Karpas-422 (cell line): ENCODE measurements around the gene CHMP2A. TPM values are rescaled to one million over a fixed set of nuclear protein-coding genes. Genes with fewer than 3 reads are reported as not detected.

Source experiments
- DNase-seq: peaks from one replicate; pipeline ENCODE4 v3.0.0-alpha.2; 2015
- H2AFZ ChIP-seq: fragments of 200-600 bp; sonication (generic); 2 replicates; pipeline ENCODE4 v1.6.1; 2014; ENCODE audit warnings: antibody characterized with exemption, low read length, mixed read lengths
- H3K27ac ChIP-seq: fragments of 200-600 bp; sonication (generic); 2 replicates; pipeline ENCODE4 v1.5.1; 2014; ENCODE audit warnings: mild to moderate bottlenecking, low read length, moderate library complexity
- H3K27me3 ChIP-seq: fragments of 200-600 bp; sonication (generic); 2 replicates; pipeline ENCODE4 v1.6.1; 2014; ENCODE audit warnings: low read length, mixed read lengths
- H3K36me3 ChIP-seq: fragments of 200-600 bp; sonication (generic); 2 replicates; pipeline ENCODE4 v1.6.1; 2014; ENCODE audit warnings: low read length, mixed read lengths; ENCODE audit not compliant: insufficient read depth
- H3K4me1 ChIP-seq: fragments of 200-600 bp; sonication (generic); 2 replicates; pipeline ENCODE4 v1.6.1; 2014; ENCODE audit warnings: mild to moderate bottlenecking, low read length, mixed read lengths
- H3K4me2 ChIP-seq: fragments of 200-600 bp; sonication (generic); 2 replicates; pipeline ENCODE4 v1.6.1; 2014; ENCODE audit warnings: low read length, low read depth, mild to moderate bottlenecking; ENCODE audit not compliant: poor library complexity, severe bottlenecking
- H3K4me3 ChIP-seq: fragments of 200-600 bp; sonication (generic); 2 replicates; pipeline ENCODE4 v1.5.1; 2014; ENCODE audit warnings: mild to moderate bottlenecking, antibody characterized with exemption, low read length, mixed read lengths
- H3K79me2 ChIP-seq: fragments of 200-600 bp; sonication (generic); 2 replicates; pipeline ENCODE4 v1.6.1; 2014; ENCODE audit warnings: mild to moderate bottlenecking, low read length, mixed read lengths
- H3K9ac ChIP-seq: fragments of 200-600 bp; sonication (generic); 2 replicates; pipeline ENCODE4 v1.6.0; 2014; ENCODE audit warnings: low read length
- H3K9me2 ChIP-seq: fragments of 200-600 bp; sonication (generic), shearing (Covaris generic); replicated peaks from 2 replicates; pipeline ENCODE4 v1.6.0; 2014; ENCODE audit warnings: mild to moderate bottlenecking, low read length, moderate library complexity; ENCODE audit not compliant: insufficient read depth
- H3K9me3 ChIP-seq: fragments of 300-700, 200-600 bp; sonication (generic); 2 replicates; pipeline ENCODE4 v1.6.1; 2014; ENCODE audit warnings: low read length, mixed read lengths
- H4K20me1 ChIP-seq: fragments of 200-600 bp; sonication (generic); 2 replicates; pipeline ENCODE4 v1.6.1; 2014; ENCODE audit warnings: mild to moderate bottlenecking, antibody characterized with exemption, low read length, low read depth; ENCODE audit not compliant: insufficient read depth
- total RNA-seq: library from RNA; depleted of rRNA; stranded (reverse); fragments of >200 nt; shearing (Covaris generic); gene quantifications from 2 replicates; pipeline ENCODE4 v1.2.3, GENCODE V29; 2014; ENCODE audit warnings: low replicate concordance

CHMP2A gene
- total RNA-seq, 1 experiment from 2014 or later = 54.2 TPM

DNA sequence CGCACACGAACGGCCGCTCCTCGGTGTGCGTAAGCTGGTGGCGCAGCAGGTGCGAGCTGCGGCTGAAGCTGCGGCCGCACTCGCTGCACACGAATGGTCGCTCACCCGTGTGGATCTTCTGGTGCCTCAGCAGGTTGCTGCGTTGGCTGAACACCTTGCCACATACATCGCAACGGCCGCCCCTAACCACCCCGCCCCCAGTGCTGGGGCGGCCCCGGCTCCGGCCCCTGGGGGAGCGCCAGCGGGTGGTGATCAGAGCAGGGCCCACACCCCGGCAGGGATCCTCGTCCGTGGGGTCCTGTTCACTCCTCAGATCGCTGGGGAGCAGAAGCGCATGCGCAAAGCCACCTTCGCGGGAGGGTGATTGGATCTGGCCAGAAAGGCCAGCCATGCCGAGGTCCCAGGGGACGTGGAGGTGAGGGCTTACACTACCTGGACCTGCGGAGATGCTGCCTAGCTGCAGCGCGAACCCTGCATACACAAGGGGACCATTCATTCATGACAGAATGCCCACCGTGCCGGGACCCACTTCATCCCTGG, 8.2 kb upstream of the CHMP2A start:
- Histone ChIP-seq H4K20me1 (no peaks in the 10 kb centered on the region), H3K27me3 (no peaks in the 10 kb centered on the region), H3K4me1 (peaks cover 46% of the 10 kb centered on the region), H3K4me2 (peak overlapping the region; percentile 75), H3K27ac (peak overlapping the region; percentile 53), H3K36me3 (no peaks in the 10 kb centered on the region), H2AFZ (no peak overlapping the region; the same call in 1 of the 2 replicates), H3K79me2 (peaks cover 4% of the 10 kb centered on the region), H3K9me3 (no peaks in the 10 kb centered on the region), H3K9ac (peak overlapping the region; percentile 74), H3K9me2 (no peaks in the 10 kb centered on the region), H3K4me3 (peak overlapping the region; percentile 60; the same call in 1 of the 2 replicates)
- peak; percentile 76 for DNase-seq

DNA sequence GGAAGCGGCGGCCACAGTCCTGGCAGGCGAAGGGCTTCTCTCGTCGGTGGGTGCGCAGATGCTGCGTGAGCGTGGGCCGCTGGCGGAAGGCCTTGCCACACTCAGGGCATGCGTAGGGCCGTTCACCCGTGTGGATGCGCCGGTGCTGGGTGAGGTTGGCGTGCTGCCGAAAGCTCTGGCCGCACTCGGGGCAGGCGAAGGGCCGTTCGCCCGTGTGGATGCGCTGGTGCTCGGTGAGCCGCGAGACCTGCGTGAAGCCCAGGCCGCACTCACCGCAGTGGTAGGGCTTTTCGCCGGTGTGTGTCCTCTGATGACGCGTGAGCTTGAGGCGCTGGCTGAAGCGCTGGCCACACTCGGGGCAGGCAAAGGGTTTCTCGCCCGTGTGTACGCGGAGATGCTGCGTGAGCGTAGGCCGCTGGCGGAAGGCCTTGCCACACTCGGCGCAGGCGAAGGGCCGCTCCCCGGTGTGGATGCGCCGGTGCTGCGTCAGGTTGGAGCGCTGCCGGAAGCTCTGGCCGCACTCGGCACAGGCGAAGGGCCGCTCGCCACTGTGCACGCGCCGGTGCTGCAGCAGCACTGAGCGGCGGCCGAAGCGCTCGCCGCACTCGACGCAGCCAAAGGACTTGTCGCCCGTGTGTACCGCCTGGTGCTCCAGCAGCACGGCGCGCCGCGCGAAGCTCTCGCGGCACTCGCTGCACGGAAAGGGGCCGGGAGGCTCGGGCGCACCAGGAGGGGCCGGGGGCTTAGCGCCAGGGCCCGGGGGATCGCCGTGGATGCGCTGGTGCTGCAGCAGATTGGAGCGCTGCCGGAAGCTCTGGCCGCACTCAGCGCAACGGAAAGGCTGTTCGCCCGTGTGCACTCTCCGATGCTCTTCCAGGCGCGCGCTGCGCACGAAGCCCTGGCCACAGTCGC, 7.5 kb upstream of the CHMP2A start:
- DNase-seq = peak; percentile 75
- Histone ChIP-seq H3K36me3 (no peaks in the 10 kb centered on the region), H2AFZ (no peak overlapping the region; the same call in 1 of the 2 replicates), H3K79me2 (peaks cover 11% of the 10 kb centered on the region), H3K9me3 (no peaks in the 10 kb centered on the region), H3K27ac (peak overlapping the region; percentile 53), H3K9me2 (no peaks in the 10 kb centered on the region), H4K20me1 (no peaks in the 10 kb centered on the region), H3K4me2 (peak overlapping the region; percentile 75), H3K4me1 (peaks cover 46% of the 10 kb centered on the region), H3K4me3 (peak overlapping the region; percentile 60; the same call in 1 of the 2 replicates), H3K27me3 (no peaks in the 10 kb centered on the region), H3K9ac (peak overlapping the region; percentile 74)

DNA sequence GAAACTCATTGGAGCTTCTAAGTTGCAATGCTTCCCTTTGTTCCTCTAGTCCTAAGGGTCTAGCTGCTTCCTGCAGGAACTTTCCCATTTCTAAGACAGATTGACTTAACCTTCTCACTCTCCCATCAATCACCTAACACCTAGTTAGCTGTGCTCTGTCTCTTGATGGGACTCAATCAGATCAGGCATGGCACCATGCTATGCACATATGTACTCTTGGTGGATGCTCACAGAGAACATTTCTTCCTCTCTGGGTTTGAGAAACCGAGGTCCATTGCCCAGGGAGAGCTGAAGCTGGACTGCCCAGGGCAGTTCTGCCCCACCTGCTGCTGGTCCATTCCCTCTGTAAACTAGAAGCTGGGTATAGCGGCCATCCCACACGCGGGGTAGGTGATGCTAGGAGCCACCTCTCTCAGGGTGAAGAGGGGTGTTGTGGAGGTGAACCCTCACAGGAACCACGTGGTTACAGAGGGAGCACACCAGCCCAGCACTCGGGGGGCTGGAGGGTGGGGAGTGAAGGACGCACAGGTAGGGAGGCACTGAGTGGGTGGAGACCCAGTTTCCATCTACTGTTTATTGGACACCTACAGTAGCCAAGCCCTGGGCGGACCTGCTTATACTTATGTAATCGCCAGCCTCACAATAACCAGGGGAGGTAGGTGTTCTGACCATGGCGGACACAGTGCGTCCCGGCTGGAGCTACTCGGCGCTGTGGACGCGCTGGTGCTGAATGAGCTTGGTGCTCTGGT, 6.6 kb upstream of the CHMP2A start:
- H3K27ac ChIP-seq = no peak overlapping the region
- H3K4me1 ChIP-seq = peaks cover 51% of the 10 kb centered on the region
- H3K27me3 ChIP-seq = no peaks in the 10 kb centered on the region
- DNase-seq = no peak
- H3K9me2 ChIP-seq = no peaks in the 10 kb centered on the region
- H4K20me1 ChIP-seq = no peaks in the 10 kb centered on the region
- H3K36me3 ChIP-seq = no peaks in the 10 kb centered on the region
- peak overlapping the region; percentile 60; the same call in 1 of the 2 replicates for H3K4me3 ChIP-seq
- no peaks in the 10 kb centered on the region for H3K9me3 ChIP-seq
- peaks cover 20% of the 10 kb centered on the region for H3K79me2 ChIP-seq
- peak overlapping the region; percentile 74 for H3K9ac ChIP-seq
- peak overlapping the region; percentile 75 for H3K4me2 ChIP-seq
- H2AFZ ChIP-seq = no peak overlapping the region

DNA sequence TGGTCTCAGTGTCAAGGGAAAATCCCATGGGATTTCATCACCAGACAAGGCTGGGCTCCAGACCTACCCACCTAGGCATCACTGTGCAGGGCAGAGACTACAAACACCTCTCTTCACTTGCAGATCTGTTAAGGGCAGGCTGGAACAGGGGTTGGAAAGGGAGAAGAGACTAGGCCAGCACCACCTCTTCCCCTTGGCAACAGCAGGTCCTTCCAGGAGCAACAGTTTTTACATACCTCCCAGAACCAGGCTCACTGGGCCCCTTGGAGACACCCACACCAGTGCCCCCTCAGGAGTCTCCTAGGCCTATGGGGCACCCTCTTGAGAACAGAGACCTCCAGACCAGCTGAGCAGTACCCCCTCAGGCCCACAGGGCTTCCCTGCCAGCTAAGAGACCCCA, 6.0 kb upstream of the CHMP2A start:
- no peak overlapping the region for H3K4me3 ChIP-seq
- H3K9me3 ChIP-seq = no peaks in the 10 kb centered on the region
- peaks cover 23% of the 10 kb centered on the region for H3K79me2 ChIP-seq
- peak; percentile 54 for DNase-seq
- no peak overlapping the region for H2AFZ ChIP-seq
- H4K20me1 ChIP-seq = no peaks in the 10 kb centered on the region
- H3K9me2 ChIP-seq = no peaks in the 10 kb centered on the region
- peaks cover 57% of the 10 kb centered on the region for H3K4me1 ChIP-seq
- H3K36me3 ChIP-seq = no peaks in the 10 kb centered on the region
- H3K27ac ChIP-seq = no peak overlapping the region
- H3K27me3 ChIP-seq = no peaks in the 10 kb centered on the region
- no peak overlapping the region for H3K9ac ChIP-seq
- H3K4me2 ChIP-seq = no peak overlapping the region

DNA sequence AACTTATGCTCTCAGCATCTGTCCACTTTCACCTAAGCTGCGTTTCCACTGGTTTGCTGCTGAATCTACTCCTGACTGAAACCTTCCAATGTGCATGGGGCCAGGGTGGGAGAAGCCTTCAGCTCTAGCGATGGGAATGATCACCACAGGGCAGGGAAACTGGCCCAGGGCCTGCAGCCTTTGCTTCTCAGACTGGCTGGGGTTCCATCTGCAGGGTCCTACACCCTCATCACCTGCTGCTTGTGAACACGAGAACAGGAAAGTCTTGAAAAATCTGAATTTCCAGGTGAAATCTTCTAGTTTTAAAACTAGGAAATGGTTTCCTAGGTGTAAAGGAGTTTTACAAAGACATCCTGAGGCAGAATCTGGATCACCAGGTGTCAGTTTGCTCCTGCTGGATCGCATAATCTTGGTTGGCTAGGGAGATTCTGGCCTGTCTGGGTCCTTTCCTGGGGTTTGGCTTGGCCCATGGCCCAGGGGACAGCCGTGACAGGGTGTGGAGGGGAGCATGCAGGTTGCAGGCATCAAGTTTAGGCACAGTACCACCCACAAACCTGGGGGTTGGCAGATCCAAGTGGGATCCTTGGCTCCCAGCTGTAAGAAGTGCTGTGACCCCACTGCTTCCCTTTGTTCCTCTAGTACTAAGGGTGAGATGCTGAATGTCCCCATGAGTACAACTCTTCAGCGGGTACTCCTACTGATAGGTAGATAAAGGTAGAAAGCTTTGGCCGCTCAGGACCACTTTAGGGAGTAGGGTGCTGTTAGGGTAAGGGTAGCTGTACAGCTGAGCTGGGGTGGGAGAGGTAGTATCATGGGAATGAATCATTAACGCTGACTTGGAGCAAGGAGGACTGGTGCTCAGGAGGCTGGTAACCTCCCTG, 5.3 kb upstream of the CHMP2A start:
- no peak for DNase-seq
- peak overlapping the region; percentile 79 for H3K4me2 ChIP-seq
- peaks cover 62% of the 10 kb centered on the region for H3K4me1 ChIP-seq
- H3K36me3 ChIP-seq = no peaks in the 10 kb centered on the region
- peaks cover 23% of the 10 kb centered on the region for H3K79me2 ChIP-seq
- H3K27me3 ChIP-seq = no peaks in the 10 kb centered on the region
- no peaks in the 10 kb centered on the region for H3K9me2 ChIP-seq
- no peaks in the 10 kb centered on the region for H4K20me1 ChIP-seq
- no peak overlapping the region for H2AFZ ChIP-seq
- peak overlapping the region; percentile 93 for H3K9ac ChIP-seq
- peak overlapping the region; percentile 73 for H3K4me3 ChIP-seq
- no peaks in the 10 kb centered on the region for H3K9me3 ChIP-seq
- H3K27ac ChIP-seq = peak overlapping the region; percentile 91

DNA sequence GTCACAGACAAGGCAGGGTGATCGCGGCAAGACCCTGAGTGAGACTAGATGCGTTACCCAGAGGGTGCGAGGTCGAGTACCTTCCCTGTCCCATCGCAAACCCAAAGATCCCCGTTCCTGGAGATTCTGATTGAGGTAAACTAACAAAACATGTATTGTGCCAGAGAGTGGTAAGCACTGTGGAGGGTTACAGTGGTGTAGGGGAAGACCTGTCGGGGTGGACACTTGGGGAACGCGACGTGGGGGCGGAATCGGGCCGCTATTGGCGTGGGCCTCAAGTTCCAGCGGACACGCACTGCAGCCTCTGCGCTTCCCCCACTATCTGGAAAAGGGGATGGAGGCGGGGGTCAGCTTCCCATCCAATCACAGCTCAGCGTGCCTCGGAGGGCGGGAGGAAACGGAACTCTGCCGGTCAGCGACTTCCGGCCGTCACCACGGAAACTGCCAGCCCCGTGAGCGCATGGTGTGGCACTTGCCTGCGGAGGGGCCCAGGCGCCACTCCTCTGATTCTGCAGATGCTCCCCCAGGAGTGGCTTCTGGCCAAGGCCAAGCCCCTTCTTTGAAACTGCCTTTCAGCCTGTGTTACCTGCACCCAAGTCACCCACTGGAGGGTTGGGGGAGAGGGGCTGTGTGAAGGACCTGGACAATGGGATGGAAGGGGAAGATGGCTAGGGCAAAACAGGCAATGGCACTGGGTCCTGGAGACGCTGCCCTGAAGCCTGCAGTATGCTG, 4.5 kb upstream of the CHMP2A start:
- H3K4me1 ChIP-seq = peaks cover 65% of the 10 kb centered on the region
- H3K27ac ChIP-seq = peak overlapping the region; percentile 91
- H3K9me2 ChIP-seq = no peaks in the 10 kb centered on the region
- peak; percentile 93 for DNase-seq
- H3K27me3 ChIP-seq = no peaks in the 10 kb centered on the region
- H3K4me3 ChIP-seq = peak overlapping the region; percentile 73
- H3K9me3 ChIP-seq = no peaks in the 10 kb centered on the region
- H3K36me3 ChIP-seq = no peaks in the 10 kb centered on the region
- H3K4me2 ChIP-seq = peak overlapping the region; percentile 79
- H4K20me1 ChIP-seq = no peaks in the 10 kb centered on the region
- H2AFZ ChIP-seq = no peak overlapping the region
- H3K9ac ChIP-seq = peak overlapping the region; percentile 93
- H3K79me2 ChIP-seq = peaks cover 23% of the 10 kb centered on the region

DNA sequence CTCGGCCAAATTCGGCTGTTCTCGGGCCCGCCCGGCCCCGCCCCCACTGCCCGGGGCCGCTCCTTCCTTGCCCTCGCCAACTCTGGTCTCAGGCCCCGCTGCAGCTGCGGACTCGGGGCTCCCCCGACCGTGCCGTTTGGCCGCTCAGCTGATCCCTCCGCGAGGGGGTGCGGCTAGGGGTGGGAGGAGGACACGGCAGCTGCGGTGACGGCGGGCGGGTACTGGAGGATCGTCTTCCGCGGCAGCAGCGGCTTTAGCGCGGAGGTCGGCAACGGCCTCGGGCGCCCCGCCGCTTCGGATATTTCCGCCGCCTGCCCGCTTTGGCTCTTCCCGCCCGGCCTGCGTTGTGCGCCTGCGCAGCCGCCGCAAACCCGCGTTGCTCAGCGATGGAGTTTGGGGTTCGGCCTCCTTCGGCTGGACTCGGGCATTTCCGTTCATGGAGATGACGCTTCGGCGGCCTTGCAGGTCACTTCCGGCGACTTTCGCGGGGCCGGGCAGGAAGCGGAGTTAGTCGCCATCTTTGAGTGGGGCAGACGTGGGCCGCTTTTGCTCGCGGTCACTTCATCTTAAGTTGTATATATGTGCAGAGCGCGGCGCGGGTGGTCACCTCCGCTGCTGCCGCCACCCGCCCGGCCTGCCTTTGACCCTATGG, 3.8 kb upstream of the CHMP2A start:
- DNase-seq = peak; percentile 97
- Histone ChIP-seq H4K20me1 (no peaks in the 10 kb centered on the region), H3K9me2 (no peaks in the 10 kb centered on the region), H3K27ac (peak overlapping the region; percentile 91), H3K4me3 (peak overlapping the region; percentile 73), H3K4me1 (peaks cover 62% of the 10 kb centered on the region), H2AFZ (no peak overlapping the region), H3K4me2 (peak overlapping the region; percentile 79), H3K36me3 (no peaks in the 10 kb centered on the region), H3K79me2 (peaks cover 23% of the 10 kb centered on the region), H3K9ac (peak overlapping the region; percentile 93), H3K9me3 (no peaks in the 10 kb centered on the region), H3K27me3 (no peaks in the 10 kb centered on the region)
